HCT116 (cell line): Measurements from ENCODE around the gene STPG3. TPM values are rescaled to one million over a fixed set of nuclear protein-coding genes. Genes with fewer than 3 reads are reported as not detected.
A peak's percentile ranks its signal among the peaks of the same experiment; 100 is the strongest.

Experiments
- ATAC-seq: fragments of 200-7000 bp; cut with Tn5 transposase; 2 replicates; pipeline ENCODE4 v1.9.1; 2020; ENCODE audit warnings: mild to moderate bottlenecking, moderate library complexity
- BruUV-seq: library from RNA; stranded (reverse); fragments of 400-500 nt; replicated peaks from 2 replicates; lab custom pipeline; 2021; lab: Mats Ljungman, UMichigan
- CTCF ChIA-PET: fragments of 300-600 bp; sonication (Branson Sonifier 250); formaldehyde crosslinking; loops from one replicate; lab custom pipeline; 2021; ENCODE audit warnings: antibody characterized with exemption; lab: Charles Lee
- POLR2A ChIA-PET: fragments of 300-600, 350-600 bp; sonication (Branson Sonifier 250); formaldehyde crosslinking; loops from one replicate; lab custom pipeline; 2021; ENCODE audit warnings: antibody characterized with exemption; lab: Charles Lee
- RAD21 ChIA-PET, 2 experiments: fragments of 300-600 bp; sonication (Branson Sonifier 250); formaldehyde crosslinking; loops; one replicate each; lab custom pipeline; 2023; ENCODE audit warnings: low total read pairs in 2 of 2; ENCODE audit not compliant: uncharacterized antibody in 2 of 2, unreplicated experiment in 2 of 2, low non-redundant PET in 1 of 2; lab: Charles Lee
- DNase-seq: peaks from one replicate; pipeline ENCODE4 v3.0.0-alpha.2; 2010; ENCODE audit warnings: low read depth, low spot score
- H2AFZ ChIP-seq: fragments of 200-600 bp; shearing (Covaris generic), sonication (generic); 2 replicates; pipeline ENCODE4 v1.6.1; 2017; ENCODE audit warnings: low read depth, mixed run types, mixed read lengths, antibody characterized with exemption, low read length; ENCODE audit not compliant: poor library complexity, severe bottlenecking
- H3K27ac ChIP-seq: 2 replicates; pipeline ENCODE4 v1.5.1; 2012; ENCODE audit warnings: low read depth, low read length
- H3K27me3 ChIP-seq: fragments of 200-600 bp; sonication (generic); 2 replicates; pipeline ENCODE4 v1.6.1; 2016; ENCODE audit warnings: mixed run types, low read length, mixed read lengths; ENCODE audit not compliant: insufficient read depth
- H3K36me3 ChIP-seq, 2 experiments: fragments of 200-500 bp in 1 of 2; fragments of 200-600 bp in 1 of 2; sonication (Bioruptor generic) in 1 of 2; sonication (generic) in 1 of 2; 2 replicates each; pipeline versions ENCODE4 v1.5.1 to v1.6.1; 2014 to 2016; ENCODE audit warnings: low read length in 2 of 2, inconsistent platforms in 1 of 2, mixed read lengths in 1 of 2, mixed run types in 1 of 2; ENCODE audit not compliant: insufficient read depth in 2 of 2, control insufficient read depth in 1 of 2
- H3K4me1 ChIP-seq, 2 experiments: fragments of 200-600 bp in 1 of 2; sonication (generic) in 1 of 2; 2 replicates each; pipeline versions ENCODE4 v1.5.1 to v1.6.1; 2012 to 2017; ENCODE audit warnings: low read length in 2 of 2, inconsistent platforms in 1 of 2, mild to moderate bottlenecking in 1 of 2, mixed read lengths in 1 of 2, mixed run types in 1 of 2, moderate library complexity in 1 of 2; ENCODE audit not compliant: insufficient read depth in 2 of 2, control insufficient read depth in 1 of 2
- H3K4me2 ChIP-seq: fragments of 200-600 bp; sonication (generic); 2 replicates; pipeline ENCODE4 v1.6.1; 2017; ENCODE audit warnings: mixed run types, low read length, mixed read lengths
- H3K4me3 ChIP-seq, 2 experiments: fragments of 200-600 bp in 1 of 2; sonication (generic) in 1 of 2; replicated peaks in 1 of 2; 2 replicates each; pipeline ENCODE4 v1.5.1; 2011 to 2016; ENCODE audit warnings: low read length in 2 of 2, control low read depth in 1 of 2, low read depth in 1 of 2, mild to moderate bottlenecking in 1 of 2, mixed read lengths in 1 of 2, mixed run types in 1 of 2
- H3K79me2 ChIP-seq: fragments of 200-600 bp; sonication (generic); 2 replicates; pipeline ENCODE4 v1.6.1; 2017; ENCODE audit warnings: mild to moderate bottlenecking, mixed run types, low read length, moderate library complexity, mixed read lengths; ENCODE audit not compliant: insufficient read depth
- H3K9ac ChIP-seq: fragments of 200-600 bp; sonication (generic); 2 replicates; pipeline ENCODE4 v1.6.1; 2016; ENCODE audit warnings: low read length, mixed read lengths
- H3K9me2 ChIP-seq: fragments of 200-600 bp; sonication (generic), shearing (Covaris generic); 2 replicates; pipeline ENCODE4 v1.6.1; 2017; ENCODE audit warnings: mixed run types, mild to moderate bottlenecking, moderate library complexity; ENCODE audit not compliant: insufficient read depth
- H3K9me3 ChIP-seq, 2 experiments: fragments of 200-500 bp in 1 of 2; fragments of 200-600 bp in 1 of 2; sonication (Bioruptor generic) in 1 of 2; sonication (generic) in 1 of 2; 2 replicates each; pipeline ENCODE4 v1.6.1; 2014 to 2017; ENCODE audit warnings: low read length in 2 of 2, mixed read lengths in 2 of 2, inconsistent platforms in 1 of 2, low read depth in 1 of 2, mild to moderate bottlenecking in 1 of 2, mixed run types in 1 of 2, moderate library complexity in 1 of 2; ENCODE audit not compliant: control insufficient read depth in 1 of 2, insufficient read depth in 1 of 2
- H4K20me1 ChIP-seq: fragments of 200-600 bp; sonication (generic), shearing (Covaris generic); 2 replicates; pipeline ENCODE4 v1.6.1; 2017; ENCODE audit warnings: mixed run types, mild to moderate bottlenecking, moderate library complexity; ENCODE audit not compliant: insufficient read depth
- CBX3 ChIP-seq: IDR thresholded peaks from 2 replicates; pipeline ENCODE4 v1.6.1; 2012; ENCODE audit warnings: low read depth
- CEBPB ChIP-seq: IDR thresholded peaks from 2 replicates; pipeline ENCODE4 v1.6.1; 2012; ENCODE audit warnings: low read depth
- ELF1 ChIP-seq: IDR thresholded peaks from 2 replicates; pipeline ENCODE4 v1.6.1; 2012; ENCODE audit warnings: low read depth, borderline replicate concordance
- EZH2phosphoT487 ChIP-seq: fragments of 200-600 bp; IDR thresholded peaks from 2 replicates; pipeline ENCODE4 v1.6.1; 2018; ENCODE audit warnings: antibody characterized with exemption, borderline replicate concordance
- FOSL1 ChIP-seq: IDR thresholded peaks from 2 replicates; pipeline ENCODE4 v1.6.1; 2012; ENCODE audit warnings: low read depth
- POLR2AphosphoS5 ChIP-seq: IDR thresholded peaks from 2 replicates; pipeline ENCODE4 v1.6.1; 2011; ENCODE audit warnings: mild to moderate bottlenecking, low read depth, low read length, moderate library complexity
- REST ChIP-seq: IDR thresholded peaks from 2 replicates; pipeline ENCODE4 v1.6.1; 2012; ENCODE audit warnings: low read depth
- SIN3A ChIP-seq: IDR thresholded peaks from 2 replicates; pipeline ENCODE4 v1.6.1; 2012; ENCODE audit warnings: low read depth
- SP1 ChIP-seq: IDR thresholded peaks from 2 replicates; pipeline ENCODE4 v1.6.1; 2012; ENCODE audit warnings: low read depth
- SRF ChIP-seq: IDR thresholded peaks from 2 replicates; pipeline ENCODE4 v1.6.1; 2012; ENCODE audit warnings: low read depth
- TCF7L2 ChIP-seq: IDR thresholded peaks from 2 replicates; pipeline ENCODE4 v1.7.0; 2011; ENCODE audit warnings: borderline replicate concordance, inconsistent platforms; ENCODE audit not compliant: insufficient read depth, insufficient read length; ENCODE audit errors: extremely low read depth
- ZFX ChIP-seq: fragments of 450-650 bp; IDR thresholded peaks from 2 replicates; pipeline ENCODE4 v1.6.1; 2017
- ZNF274 ChIP-seq: fragments of 200-500 bp; sonication (Bioruptor generic); IDR thresholded peaks from 2 replicates; pipeline ENCODE4 v1.6.1; 2014; ENCODE audit warnings: mild to moderate bottlenecking, low read depth, low read length, inconsistent platforms
- intact Hi-C: fragments of 100-400 bp; cut with micrococcal nuclease; formaldehyde crosslinking; loops from 2 replicates; pipeline ENCODE4 v1.10.0; 2022
- total RNA-seq: library from RNA; stranded (reverse); gene quantifications from one replicate; pipeline ENCODE4 v1.2.1, GENCODE V29; 2021; ENCODE audit not compliant: unreplicated experiment
- TF ChIP-seq, protein P1 (sequence below), 3 experiments: fragments of 200-600 bp in 1 of 3; sonication (generic) in 1 of 3; IDR thresholded peaks in 2 of 3; conservative IDR thresholded peaks in 1 of 3; 2 replicates each; pipeline ENCODE4 v1.5.1; 2012 to 2017; ENCODE audit warnings: low read depth in 2 of 3, low read length in 2 of 3, antibody characterized with exemption in 1 of 3, borderline replicate concordance in 1 of 3, control low read depth in 1 of 3, mild to moderate bottlenecking in 1 of 3, mixed read lengths in 1 of 3, mixed run types in 1 of 3, moderate library complexity in 1 of 3; ENCODE audit not compliant: insufficient read depth in 1 of 3
- TF ChIP-seq, protein P2 (sequence below): IDR thresholded peaks from 2 replicates; pipeline ENCODE4 v1.6.1; 2012
- TF ChIP-seq, protein P3 (sequence below): IDR thresholded peaks from 2 replicates; pipeline ENCODE4 v1.6.1; 2011; ENCODE audit warnings: mild to moderate bottlenecking, low read length, moderate library complexity; ENCODE audit not compliant: insufficient replicate concordance; ENCODE audit errors: extremely low read depth

Gene STPG3
- total RNA-seq, 1 experiment from 2014 or later = not detected

DNA sequence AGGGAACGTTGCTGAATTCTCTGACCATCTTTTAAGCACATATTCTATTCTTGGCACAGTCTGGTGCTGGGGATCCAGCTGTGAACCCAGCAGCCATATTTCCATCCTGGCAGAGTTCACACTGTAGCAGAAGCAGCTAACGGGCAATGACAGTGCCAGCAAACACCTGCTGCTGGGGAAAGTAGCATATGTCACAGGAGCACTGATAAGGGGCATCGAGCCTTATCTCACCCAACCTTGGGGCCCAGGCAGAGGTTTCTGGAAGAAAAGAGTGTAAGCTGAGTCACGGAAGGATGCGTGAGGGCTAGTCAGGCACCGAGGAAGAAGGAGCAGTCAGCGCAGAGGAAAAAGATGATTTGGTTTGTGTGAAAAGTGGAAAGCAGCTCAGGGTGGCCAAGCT lies 44.5 kb upstream of the STPG3 start:
- H3K36me3 ChIP-seq = peaks cover 0 to 13% of the 10 kb centered on the region in 2 experiments; a peak in 2 of 4 replicates
- BruUV-seq = no TSS peak
- RAD21 ChIA-PET = no interaction called here
- peak overlapping the region; percentile 78; the same call in 1 of the 2 replicates for H3K27ac ChIP-seq
- POLR2A ChIA-PET = no interaction called here
- peak overlapping the region; percentile 95 for H3K9ac ChIP-seq
- peaks cover 55% of the 10 kb centered on the region for H3K79me2 ChIP-seq
- no peak for ATAC-seq
- H3K4me1 ChIP-seq = peaks cover 20 to 28% of the 10 kb centered on the region in 2 experiments
- no peak for DNase-seq
- intact Hi-C loops = no loop called here
- TF ChIP-seq EZH2phosphoT487 (no peak), ELF1 (no peak), ZFX (no peak), FOSL1 (no peak), REST (no peak), SRF (no peak), TCF7L2 (no peak), CBX3 (no peak), ZNF274 (no peak), CEBPB (no peak), POLR2AphosphoS5 (no peak), SP1 (no peak), SIN3A (no peak)
- TF ChIP-seq, protein P1, sequence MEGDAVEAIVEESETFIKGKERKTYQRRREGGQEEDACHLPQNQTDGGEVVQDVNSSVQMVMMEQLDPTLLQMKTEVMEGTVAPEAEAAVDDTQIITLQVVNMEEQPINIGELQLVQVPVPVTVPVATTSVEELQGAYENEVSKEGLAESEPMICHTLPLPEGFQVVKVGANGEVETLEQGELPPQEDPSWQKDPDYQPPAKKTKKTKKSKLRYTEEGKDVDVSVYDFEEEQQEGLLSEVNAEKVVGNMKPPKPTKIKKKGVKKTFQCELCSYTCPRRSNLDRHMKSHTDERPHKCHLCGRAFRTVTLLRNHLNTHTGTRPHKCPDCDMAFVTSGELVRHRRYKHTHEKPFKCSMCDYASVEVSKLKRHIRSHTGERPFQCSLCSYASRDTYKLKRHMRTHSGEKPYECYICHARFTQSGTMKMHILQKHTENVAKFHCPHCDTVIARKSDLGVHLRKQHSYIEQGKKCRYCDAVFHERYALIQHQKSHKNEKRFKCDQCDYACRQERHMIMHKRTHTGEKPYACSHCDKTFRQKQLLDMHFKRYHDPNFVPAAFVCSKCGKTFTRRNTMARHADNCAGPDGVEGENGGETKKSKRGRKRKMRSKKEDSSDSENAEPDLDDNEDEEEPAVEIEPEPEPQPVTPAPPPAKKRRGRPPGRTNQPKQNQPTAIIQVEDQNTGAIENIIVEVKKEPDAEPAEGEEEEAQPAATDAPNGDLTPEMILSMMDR (IDR thresholded peaks at IDR 0.05 in 2 of 3, conservative IDR thresholded peaks at IDR 0.05 in 1 of 3; ENCODE audit: borderline replicate concordance in 1 of 3, insufficient read depth in 1 of 3, low read depth in 2 of 3, low read length in 2 of 3) = no peak
- TF ChIP-seq, protein P2, sequence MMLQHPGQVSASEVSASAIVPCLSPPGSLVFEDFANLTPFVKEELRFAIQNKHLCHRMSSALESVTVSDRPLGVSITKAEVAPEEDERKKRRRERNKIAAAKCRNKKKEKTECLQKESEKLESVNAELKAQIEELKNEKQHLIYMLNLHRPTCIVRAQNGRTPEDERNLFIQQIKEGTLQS = no peak
- TF ChIP-seq, protein P3, sequence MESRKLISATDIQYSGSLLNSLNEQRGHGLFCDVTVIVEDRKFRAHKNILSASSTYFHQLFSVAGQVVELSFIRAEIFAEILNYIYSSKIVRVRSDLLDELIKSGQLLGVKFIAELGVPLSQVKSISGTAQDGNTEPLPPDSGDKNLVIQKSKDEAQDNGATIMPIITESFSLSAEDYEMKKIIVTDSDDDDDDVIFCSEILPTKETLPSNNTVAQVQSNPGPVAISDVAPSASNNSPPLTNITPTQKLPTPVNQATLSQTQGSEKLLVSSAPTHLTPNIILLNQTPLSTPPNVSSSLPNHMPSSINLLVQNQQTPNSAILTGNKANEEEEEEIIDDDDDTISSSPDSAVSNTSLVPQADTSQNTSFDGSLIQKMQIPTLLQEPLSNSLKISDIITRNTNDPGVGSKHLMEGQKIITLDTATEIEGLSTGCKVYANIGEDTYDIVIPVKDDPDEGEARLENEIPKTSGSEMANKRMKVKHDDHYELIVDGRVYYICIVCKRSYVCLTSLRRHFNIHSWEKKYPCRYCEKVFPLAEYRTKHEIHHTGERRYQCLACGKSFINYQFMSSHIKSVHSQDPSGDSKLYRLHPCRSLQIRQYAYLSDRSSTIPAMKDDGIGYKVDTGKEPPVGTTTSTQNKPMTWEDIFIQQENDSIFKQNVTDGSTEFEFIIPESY = no peak
- H3K9me2 ChIP-seq = no peaks in the 10 kb centered on the region
- H3K4me2 ChIP-seq = peak overlapping the region; percentile 93
- H3K4me3 ChIP-seq = peak overlapping the region; percentile 91 to 98
- no peak overlapping the region for H2AFZ ChIP-seq
- no peaks in the 10 kb centered on the region for H4K20me1 ChIP-seq
- no peaks in the 10 kb centered on the region for H3K9me3 ChIP-seq
- no peaks in the 10 kb centered on the region for H3K27me3 ChIP-seq
- CTCF ChIA-PET = interaction anchor here (0.6 kb wide), 1 partner anchor 76 kb away, joined by 3 read pairs; no protein-coding TSS in a partner anchor
